ENCODE results near the gene PARD3B.

- TF ChIP-seq EP300 (IDR thresholded peaks at IDR 0.05; ENCODE audit: borderline replicate concordance in 1 of 2, control insufficient read depth in 1 of 2, low read depth in 2 of 2, low read length in 2 of 2), result no peak
- TF ChIP-seq CREB1 (IDR thresholded peaks at IDR 0.05; ENCODE audit: low read depth), result no peak
- no peak for TF ChIP-seq EZH2 (IDR thresholded peaks at IDR 0.05; ENCODE audit: borderline replicate concordance, control insufficient read depth, low read depth, low read length)
- TF ChIP-seq HDAC2 (IDR thresholded peaks at IDR 0.05), result no peak
- no peak for TF ChIP-seq SMAD1 (IDR thresholded peaks at IDR 0.05; ENCODE audit: low read depth, partially characterized antibody)
- no peak for TF ChIP-seq CHD1 (IDR thresholded peaks at IDR 0.05; ENCODE audit: low read depth, low read length)
- no peak for TF ChIP-seq CTCF (IDR thresholded peaks at IDR 0.05 in 2 of 3, conservative IDR thresholded peaks at IDR 0.05 in 1 of 3; ENCODE audit: control insufficient read depth in 2 of 3, extremely low read depth in 1 of 3, insufficient read depth in 1 of 3, low read depth in 3 of 3, low read length in 3 of 3)
- TF ChIP-seq SMC3 (IDR thresholded peaks at IDR 0.05; ENCODE audit: borderline replicate concordance, low read length), result no peak
- TF ChIP-seq POLR2A (IDR thresholded peaks at IDR 0.05; ENCODE audit: low read depth, low read length), result no peak
Observed at GRCh38 chr2:205032093-205032551, 486.8 kb downstream of the PARD3B start.
